GM12878 (cell line): ENCODE data around the gene KLK5. TPM values are rescaled to one million over a fixed set of nuclear protein-coding genes. Genes with fewer than 3 reads are reported as not detected.

Experiments used
- ATAC-seq: fragments of 200-7000 bp; cut with Tn5 transposase; 3 replicates; pipeline ENCODE4 v1.9.1; 2020; ENCODE audit warnings: mild to moderate bottlenecking, moderate library complexity
- BruUV-seq: library from RNA; stranded (reverse); fragments of 400-500 nt; replicated peaks from 2 replicates; lab custom pipeline; 2021; lab: Mats Ljungman, UMichigan
- CTCF ChIA-PET: fragments of 300-600 bp; sonication (Branson Sonifier 250); formaldehyde crosslinking; extraction: SDS; loops from one replicate; lab custom pipeline; 2021; ENCODE audit warnings: inconsistent platforms; lab: Yijun Ruan, JAX
- POLR2A ChIA-PET: fragments of 350-600 bp; formaldehyde crosslinking; extraction: SDS; loops from one replicate; lab custom pipeline; 2021; ENCODE audit warnings: inconsistent platforms; lab: Charles Lee
- RAD21 ChIA-PET: fragments of 300-600 bp; sonication (Branson Sonifier 250); formaldehyde crosslinking; loops from one replicate; lab custom pipeline; 2023; ENCODE audit warnings: antibody characterized with exemption; ENCODE audit not compliant: unreplicated experiment; lab: Charles Lee
- SMC1A ChIA-PET: fragments of 300-600 bp; sonication (Branson Sonifier 250); formaldehyde crosslinking; loops from one replicate; lab custom pipeline; 2023; ENCODE audit not compliant: unreplicated experiment, uncharacterized antibody; lab: Charles Lee
- DNase-seq: peaks from one replicate; pipeline ENCODE4 v3.0.0-alpha.2; 2011; ENCODE audit warnings: low read depth, low spot score
- FAIRE-seq: peaks from 3 replicates; lab custom pipeline; 2011; peaks lifted over from hg19 to GRCh38; lab: Jason Lieb, UNC
- H2AFZ ChIP-seq: 2 replicates; pipeline ENCODE4 v1.6.0; 2011; ENCODE audit warnings: low read depth, low read length, control low read depth; ENCODE audit not compliant: control insufficient read depth
- H3K27ac ChIP-seq: 2 replicates; pipeline ENCODE4 v1.5.1; 2011; ENCODE audit warnings: control low read depth; ENCODE audit not compliant: control insufficient read depth, insufficient read depth
- H3K27me3 ChIP-seq, 2 experiments: replicated peaks in 1 of 2; 2 replicates each; pipeline versions ENCODE4 v1.6.0 to v1.6.1; 2011; ENCODE audit warnings: low read length in 1 of 2; ENCODE audit not compliant: control insufficient read depth in 2 of 2, insufficient read depth in 2 of 2
- H3K36me3 ChIP-seq, 2 experiments: 2 replicates each; pipeline ENCODE4 v1.5.1; 2011; ENCODE audit warnings: low read length in 1 of 2; ENCODE audit not compliant: control insufficient read depth in 2 of 2, insufficient read depth in 2 of 2
- H3K4me1 ChIP-seq: 2 replicates; pipeline ENCODE4 v1.6.1; 2011; ENCODE audit warnings: mild to moderate bottlenecking, low read length, moderate library complexity, mixed read lengths; ENCODE audit not compliant: control insufficient read depth, insufficient read depth
- H3K4me2 ChIP-seq: 2 replicates; pipeline ENCODE4 v1.6.0; 2011; ENCODE audit warnings: control low read depth; ENCODE audit not compliant: control insufficient read depth, insufficient read depth
- H3K4me3 ChIP-seq: fragments of 200-600 bp; sonication (generic); 2 replicates; pipeline ENCODE4 v1.5.1; 2016
- H3K79me2 ChIP-seq: 2 replicates; pipeline ENCODE4 v1.6.0; 2011; ENCODE audit warnings: low read length; ENCODE audit not compliant: control insufficient read depth, insufficient read depth
- H3K9ac ChIP-seq: 2 replicates; pipeline ENCODE4 v1.8.0; 2011; ENCODE audit warnings: low read length, control low read depth, mixed read lengths; ENCODE audit not compliant: control insufficient read depth, insufficient read depth
- H3K9me3 ChIP-seq: replicated peaks from 3 replicates; pipeline ENCODE4 v1.5.1; 2011; ENCODE audit warnings: mild to moderate bottlenecking, low read length; ENCODE audit not compliant: control insufficient read depth, insufficient read depth
- H4K20me1 ChIP-seq: 2 replicates; pipeline ENCODE4 v1.6.0; 2011; ENCODE audit not compliant: control insufficient read depth, insufficient read depth
- ASH2L ChIP-seq: fragments of 300-600, 200-600 bp; sonication (generic); IDR thresholded peaks from 2 replicates; pipeline ENCODE4 v1.6.1; 2017; ENCODE audit warnings: low read depth, mild to moderate bottlenecking, borderline replicate concordance
- ATF7 ChIP-seq: fragments of 450-650 bp; IDR thresholded peaks from 2 replicates; pipeline ENCODE4 v1.6.1; 2016; ENCODE audit warnings: low read depth, mild to moderate bottlenecking
- HDGF ChIP-seq: fragments of 450-650 bp; IDR thresholded peaks from 2 replicates; pipeline ENCODE4 v1.6.1; 2016; ENCODE audit warnings: antibody characterized with exemption
- LARP7 ChIP-seq: fragments of 450-650 bp; IDR thresholded peaks from 2 replicates; pipeline ENCODE4 v1.6.1; 2017; ENCODE audit warnings: mild to moderate bottlenecking
- MEF2B ChIP-seq: fragments of 450-650 bp; IDR thresholded peaks from 2 replicates; pipeline ENCODE4 v1.6.1; 2018; ENCODE audit warnings: mild to moderate bottlenecking, moderate library complexity; ENCODE audit not compliant: partially characterized antibody, poor library complexity, severe bottlenecking
- MTA3 ChIP-seq: IDR thresholded peaks from 2 replicates; pipeline ENCODE4 v1.6.1; 2012; ENCODE audit warnings: low read length, inconsistent platforms, borderline replicate concordance
- NFYA ChIP-seq: IDR thresholded peaks from 2 replicates; pipeline ENCODE4 v1.6.1; 2011; ENCODE audit warnings: low read depth, mild to moderate bottlenecking, low read length, improper control_type of control experiment, borderline replicate concordance
- PML ChIP-seq: IDR thresholded peaks from 2 replicates; pipeline ENCODE4 v1.6.1; 2012; ENCODE audit warnings: low read length, inconsistent platforms
- POLR2A ChIP-seq: IDR thresholded peaks from 2 replicates; pipeline ENCODE4 v1.6.1; 2011; ENCODE audit warnings: low read depth, mild to moderate bottlenecking, low read length
- POLR2AphosphoS5 ChIP-seq: IDR thresholded peaks from 2 replicates; pipeline ENCODE4 v1.6.1; 2011; ENCODE audit warnings: mild to moderate bottlenecking, low read length, inconsistent platforms
- RAD51 ChIP-seq: fragments of 450-650 bp; IDR thresholded peaks from 2 replicates; pipeline ENCODE4 v1.6.1; 2016; ENCODE audit warnings: moderate library complexity, mild to moderate bottlenecking, inconsistent platforms
- SIX5 ChIP-seq: IDR thresholded peaks from 2 replicates; pipeline ENCODE4 v1.6.1; 2011; ENCODE audit warnings: mild to moderate bottlenecking, low read depth, low read length, moderate library complexity; ENCODE audit not compliant: severe bottlenecking
- SMARCA5 ChIP-seq: fragments of 450-650 bp; IDR thresholded peaks from 2 replicates; pipeline ENCODE4 v1.6.1; 2017; ENCODE audit warnings: mild to moderate bottlenecking
- ZSCAN29 ChIP-seq: fragments of 450-650 bp; IDR thresholded peaks from 2 replicates; pipeline ENCODE4 v1.6.1; 2017; ENCODE audit warnings: mild to moderate bottlenecking, moderate library complexity
- ZZZ3 ChIP-seq: IDR thresholded peaks from 2 replicates; pipeline ENCODE4 v1.6.1; 2011; ENCODE audit warnings: low read depth; ENCODE audit not compliant: control insufficient read depth, insufficient read length
- WGBS: methylation state at CpG from one replicate; pipeline ENCODE4 v1.1.6; 2016; ENCODE audit warnings: low lambda C conversion rate; ENCODE audit not compliant: insufficient replicate concordance, insufficient coverage; ENCODE audit errors: missing lambda C conversion rate; 5-methylcytosine and 5-hydroxymethylcytosine counted together
- in situ Hi-C: fragments of 300-500 bp; cut with MboI; formaldehyde crosslinking; loops from 9 replicates; pipeline ENCODE4 v1.14.3; 2018; ENCODE audit warnings: mixed read lengths
- intact Hi-C: fragments of 100-400 bp; cut with micrococcal nuclease; formaldehyde crosslinking; loops from one replicate; pipeline ENCODE4 v1.14.2; 2022; ENCODE audit not compliant: unreplicated experiment
- polyA plus RNA-seq, 11 experiments: library from polyadenylated mRNA; depleted of rRNA in 4 of 11; unstranded in 6 of 11; stranded (reverse) in 5 of 11; fragments of >200 nt; fragmentation: Nextera tagmentation in 4 of 11; fragmentation: Illumina TruSeq in 1 of 11; extraction: Ambion mirVana in 4 of 11; extraction: Trizol in 1 of 11; gene quantifications; 1 replicate in 1 of 11; 2 replicates in 10 of 11; pipeline versions ENCODE4 v1.2.1 to v1.2.3, GENCODE V29; 2011 to 2016; ENCODE audit warnings: inconsistent platforms in 2 of 11, missing spikeins in 2 of 11, low read depth in 1 of 11
- total RNA-seq, 4 experiments: library from RNA; depleted of rRNA in 3 of 4; stranded (reverse); fragments of >200 nt in 3 of 4; fragmentation: Illumina TruSeq in 1 of 4; extraction: Trizol in 1 of 4; gene quantifications; 2 replicates each; pipeline versions ENCODE4 v1.2.1 to v1.2.3, GENCODE V29; 2013 to 2021
- TF ChIP-seq, protein P1 (sequence below): IDR thresholded peaks from 2 replicates; pipeline ENCODE4 v1.6.1; 2012; ENCODE audit warnings: improper control_type of control experiment, low read depth, low read length; ENCODE audit not compliant: insufficient replicate concordance
- TF ChIP-seq, protein P2 (sequence below): IDR thresholded peaks from 2 replicates; pipeline ENCODE4 v1.6.1; 2012; ENCODE audit warnings: low read depth, low read length, improper control_type of control experiment
- TF ChIP-seq, protein P3 (sequence below): IDR thresholded peaks from 2 replicates; pipeline ENCODE4 v1.6.1; 2011; ENCODE audit warnings: low read depth, mild to moderate bottlenecking, low read length, moderate library complexity, borderline replicate concordance; ENCODE audit errors: extremely low read depth

The KLK5 gene
- total and polyA plus RNA-seq, 10 of the 15 experiments (the other 5 are each of a cell fraction or from before 2014, with no cell fraction given), result 0.16 TPM; not detected in 9

DNA sequence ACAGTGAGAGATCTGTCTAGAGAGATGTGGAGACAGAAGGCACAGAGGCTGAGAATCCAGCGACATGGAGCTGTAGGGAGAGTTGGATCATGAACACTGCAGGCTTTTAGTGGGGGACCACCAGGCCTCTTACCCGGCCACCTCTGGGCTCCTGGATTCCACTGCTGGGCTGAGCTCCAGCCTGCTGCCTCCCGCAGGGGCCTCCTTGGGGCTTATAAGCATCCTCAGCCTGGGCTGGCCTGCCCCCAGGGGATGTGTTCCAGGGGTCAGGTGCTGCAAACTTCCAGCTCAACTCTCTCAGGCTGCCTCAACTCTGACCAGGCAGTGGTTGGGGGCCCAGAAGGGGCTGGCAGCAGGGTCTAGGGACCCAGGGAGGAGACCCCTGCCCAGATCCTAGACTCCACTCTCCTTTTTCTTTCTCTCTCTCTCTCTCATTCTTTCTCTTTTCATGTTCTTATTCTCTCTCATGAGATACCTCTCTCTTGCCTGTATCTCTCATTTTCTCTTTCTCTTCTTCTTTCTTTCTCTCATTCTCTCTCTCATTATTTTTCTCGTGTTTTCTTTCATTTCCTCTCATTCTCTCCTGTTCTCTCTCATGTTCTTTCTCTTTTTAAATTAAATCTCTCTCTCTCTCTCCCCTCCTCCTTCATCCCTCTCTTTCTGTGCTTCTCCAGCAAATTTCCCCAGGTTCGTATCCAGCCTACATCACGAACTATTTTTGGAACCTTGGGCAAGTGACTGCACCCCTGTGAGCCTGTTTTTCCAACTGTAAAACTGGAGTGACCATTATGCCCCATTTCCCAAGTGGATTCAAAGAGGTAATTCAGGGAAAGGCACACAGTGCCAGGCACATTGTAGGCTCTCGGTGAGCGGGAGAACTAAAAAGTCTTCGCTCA lies 41.4 kb downstream of the KLK5 start, which contains the start of gene KLK4:
Gene KLK4, minus strand, starts transcription at position 190 of the 896 bp plus-strand sequence. CDS start 657 bp downstream, outside the sequence.
- CTCF ChIA-PET, result interaction anchor here (1.8 kb wide), 1 partner anchor 10 kb away, joined by 11 read pairs; no protein-coding TSS in a partner anchor
- DNase-seq, result no peak
- TF ChIP-seq, protein P1, sequence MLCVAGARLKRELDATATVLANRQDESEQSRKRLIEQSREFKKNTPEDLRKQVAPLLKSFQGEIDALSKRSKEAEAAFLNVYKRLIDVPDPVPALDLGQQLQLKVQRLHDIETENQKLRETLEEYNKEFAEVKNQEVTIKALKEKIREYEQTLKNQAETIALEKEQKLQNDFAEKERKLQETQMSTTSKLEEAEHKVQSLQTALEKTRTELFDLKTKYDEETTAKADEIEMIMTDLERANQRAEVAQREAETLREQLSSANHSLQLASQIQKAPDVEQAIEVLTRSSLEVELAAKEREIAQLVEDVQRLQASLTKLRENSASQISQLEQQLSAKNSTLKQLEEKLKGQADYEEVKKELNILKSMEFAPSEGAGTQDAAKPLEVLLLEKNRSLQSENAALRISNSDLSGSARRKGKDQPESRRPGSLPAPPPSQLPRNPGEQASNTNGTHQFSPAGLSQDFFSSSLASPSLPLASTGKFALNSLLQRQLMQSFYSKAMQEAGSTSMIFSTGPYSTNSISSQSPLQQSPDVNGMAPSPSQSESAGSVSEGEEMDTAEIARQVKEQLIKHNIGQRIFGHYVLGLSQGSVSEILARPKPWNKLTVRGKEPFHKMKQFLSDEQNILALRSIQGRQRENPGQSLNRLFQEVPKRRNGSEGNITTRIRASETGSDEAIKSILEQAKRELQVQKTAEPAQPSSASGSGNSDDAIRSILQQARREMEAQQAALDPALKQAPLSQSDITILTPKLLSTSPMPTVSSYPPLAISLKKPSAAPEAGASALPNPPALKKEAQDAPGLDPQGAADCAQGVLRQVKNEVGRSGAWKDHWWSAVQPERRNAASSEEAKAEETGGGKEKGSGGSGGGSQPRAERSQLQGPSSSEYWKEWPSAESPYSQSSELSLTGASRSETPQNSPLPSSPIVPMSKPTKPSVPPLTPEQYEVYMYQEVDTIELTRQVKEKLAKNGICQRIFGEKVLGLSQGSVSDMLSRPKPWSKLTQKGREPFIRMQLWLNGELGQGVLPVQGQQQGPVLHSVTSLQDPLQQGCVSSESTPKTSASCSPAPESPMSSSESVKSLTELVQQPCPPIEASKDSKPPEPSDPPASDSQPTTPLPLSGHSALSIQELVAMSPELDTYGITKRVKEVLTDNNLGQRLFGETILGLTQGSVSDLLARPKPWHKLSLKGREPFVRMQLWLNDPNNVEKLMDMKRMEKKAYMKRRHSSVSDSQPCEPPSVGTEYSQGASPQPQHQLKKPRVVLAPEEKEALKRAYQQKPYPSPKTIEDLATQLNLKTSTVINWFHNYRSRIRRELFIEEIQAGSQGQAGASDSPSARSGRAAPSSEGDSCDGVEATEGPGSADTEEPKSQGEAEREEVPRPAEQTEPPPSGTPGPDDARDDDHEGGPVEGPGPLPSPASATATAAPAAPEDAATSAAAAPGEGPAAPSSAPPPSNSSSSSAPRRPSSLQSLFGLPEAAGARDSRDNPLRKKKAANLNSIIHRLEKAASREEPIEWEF, result no peak
- TF ChIP-seq, protein P2, sequence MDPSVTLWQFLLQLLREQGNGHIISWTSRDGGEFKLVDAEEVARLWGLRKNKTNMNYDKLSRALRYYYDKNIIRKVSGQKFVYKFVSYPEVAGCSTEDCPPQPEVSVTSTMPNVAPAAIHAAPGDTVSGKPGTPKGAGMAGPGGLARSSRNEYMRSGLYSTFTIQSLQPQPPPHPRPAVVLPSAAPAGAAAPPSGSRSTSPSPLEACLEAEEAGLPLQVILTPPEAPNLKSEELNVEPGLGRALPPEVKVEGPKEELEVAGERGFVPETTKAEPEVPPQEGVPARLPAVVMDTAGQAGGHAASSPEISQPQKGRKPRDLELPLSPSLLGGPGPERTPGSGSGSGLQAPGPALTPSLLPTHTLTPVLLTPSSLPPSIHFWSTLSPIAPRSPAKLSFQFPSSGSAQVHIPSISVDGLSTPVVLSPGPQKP, result no peak
- TF ChIP-seq MTA3 (no peak), NFYA (no peak), PML (no peak), ATF7 (no peak), POLR2A (no peak), RAD51 (no peak), ZSCAN29 (no peak), HDGF (no peak), MEF2B (no peak), POLR2AphosphoS5 (no peak), SIX5 (no peak), LARP7 (no peak), ASH2L (no peak), ZZZ3 (no peak), SMARCA5 (no peak)
- TF ChIP-seq, protein P3, sequence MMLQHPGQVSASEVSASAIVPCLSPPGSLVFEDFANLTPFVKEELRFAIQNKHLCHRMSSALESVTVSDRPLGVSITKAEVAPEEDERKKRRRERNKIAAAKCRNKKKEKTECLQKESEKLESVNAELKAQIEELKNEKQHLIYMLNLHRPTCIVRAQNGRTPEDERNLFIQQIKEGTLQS, result no peak
- TF ChIP-seq, all 136 proteins: peak for 0
- ChIA-PET POLR2A (no interaction called here), SMC1A (interaction anchor here (0.9 to 1.6 kb wide), 3 partner anchors 10 to 110 kb away, joined by 3 to 4 read pairs (median 3); no protein-coding TSS in a partner anchor), RAD21 (interaction anchor here (2.5 kb wide), 1 partner anchor 11 kb away, joined by 11 read pairs; no protein-coding TSS in a partner anchor)
- in situ Hi-C loops (no loop called here), intact Hi-C loops (no loop called here)
- 40% methylated on average over 9 of the region's 9 CpGs for WGBS
- Histone ChIP-seq H3K9ac (no peak within 1 kb of the TSS), H4K20me1 (no peaks in the 10 kb centered on the region), H3K79me2 (no peaks in the 10 kb centered on the region), H3K4me2 (no peak within 1 kb of the TSS), H3K4me1 (no peaks in the 10 kb centered on the region), H3K27me3 (peaks cover 4 to 9% of the 10 kb centered on the region in 2 experiments; a peak in 3 of 4 replicates), H3K4me3 (no peak within 1 kb of the TSS), H3K27ac (no peak within 1 kb of the TSS), H2AFZ (no peak within 1 kb of the TSS), H3K36me3 (no peaks in the 10 kb centered on the region), H3K9me3 (no peaks in the 10 kb centered on the region; the same call in 2 of the 3 replicates)
- FAIRE-seq (no peak), ATAC-seq (no peak)
- no TSS peak for BruUV-seq
